ENCODE data around the gene SLFNL1. TPM values are rescaled to one million over a fixed set of nuclear protein-coding genes. Genes with fewer than 3 reads are reported as not detected.

SLFNL1 gene
- total RNA-seq, 6 experiments from 2014 or later: 0.07 to 0.17 (median 0.11) TPM; not detected in 2

- H3K4me1 Mint-ChIP-seq (ENCODE audit: low read depth): peaks cover 7% of the 10 kb centered on the region
- H3K27me3 Mint-ChIP-seq (ENCODE audit: insufficient read depth): peaks cover 8% of the 10 kb centered on the region
- H3K36me3 Mint-ChIP-seq (ENCODE audit: low read depth): peaks cover 31% of the 10 kb centered on the region
- DNase-seq: no peak
- no peak for TF ChIP-seq CTCF (IDR thresholded peaks at IDR 0.05)
- no peak overlapping the region for H3K4me3 Mint-ChIP-seq
- no peaks in the 10 kb centered on the region for H3K9me3 Mint-ChIP-seq
- no peak overlapping the region for H3K27ac Mint-ChIP-seq
Measured at GRCh38 chr1:41025979-41026819, 4.7 kb upstream of the SLFNL1 start.

GRCh38 chr1:41024953-41025352, 3.4 kb upstream of the SLFNL1 start:
- H3K9me3 Mint-ChIP-seq: no peaks in the 10 kb centered on the region
- no peak overlapping the region for H3K4me3 Mint-ChIP-seq
- peak overlapping the region; percentile 38; the same call in 1 of the 2 replicates for H3K27ac Mint-ChIP-seq
- H3K36me3 Mint-ChIP-seq (ENCODE audit: low read depth): peaks cover 24% of the 10 kb centered on the region
- no peak for DNase-seq
- peaks cover 7% of the 10 kb centered on the region for H3K4me1 Mint-ChIP-seq (ENCODE audit: low read depth)
- peak; percentile 16; the same call in 1 of the 2 replicates for TF ChIP-seq CTCF (IDR thresholded peaks at IDR 0.05)
- H3K27me3 Mint-ChIP-seq (ENCODE audit: insufficient read depth): peaks cover 8% of the 10 kb centered on the region

- Mint-ChIP-seq H3K27ac (peak overlapping the region; percentile 33), H3K36me3 (ENCODE audit: low read depth) (peaks cover 23% of the 10 kb centered on the region), H3K4me1 (ENCODE audit: low read depth) (peaks cover 7% of the 10 kb centered on the region), H3K9me3 (no peaks in the 10 kb centered on the region), H3K4me3 (no peak overlapping the region; the same call in 1 of the 2 replicates), H3K27me3 (ENCODE audit: insufficient read depth) (peaks cover 20% of the 10 kb centered on the region)
- peak; percentile 70 for TF ChIP-seq CTCF (IDR thresholded peaks at IDR 0.05)
- DNase-seq: peak; percentile 16
Measured at GRCh38 chr1:41023279-41023990, 1.9 kb upstream of the SLFNL1 start.

GRCh38 chr1:41022424-41022823, 899 bp upstream of the SLFNL1 start:
- no peak overlapping the region for H3K4me3 Mint-ChIP-seq
- no peak for DNase-seq
- peaks cover 20% of the 10 kb centered on the region for H3K27me3 Mint-ChIP-seq (ENCODE audit: insufficient read depth)
- peaks cover 7% of the 10 kb centered on the region for H3K4me1 Mint-ChIP-seq (ENCODE audit: low read depth)
- H3K27ac Mint-ChIP-seq: peak overlapping the region; percentile 54; the same call in 1 of the 2 replicates
- TF ChIP-seq CTCF (IDR thresholded peaks at IDR 0.05): no peak
- H3K36me3 Mint-ChIP-seq (ENCODE audit: low read depth): peaks cover 16% of the 10 kb centered on the region; the same call in 1 of the 2 replicates
- H3K9me3 Mint-ChIP-seq: no peaks in the 10 kb centered on the region

GRCh38 chr1:41020654-41021053, 871 bp downstream of the SLFNL1 start:
- no peak for DNase-seq
- no peak overlapping the region for H3K4me3 Mint-ChIP-seq
- no peak for TF ChIP-seq CTCF (IDR thresholded peaks at IDR 0.05)
- H3K36me3 Mint-ChIP-seq (ENCODE audit: low read depth): peaks cover 15% of the 10 kb centered on the region; the same call in 1 of the 2 replicates
- peak overlapping the region; percentile 63 for H3K27ac Mint-ChIP-seq
- no peaks in the 10 kb centered on the region for H3K9me3 Mint-ChIP-seq
- peaks cover 7% of the 10 kb centered on the region for H3K4me1 Mint-ChIP-seq (ENCODE audit: low read depth)
- H3K27me3 Mint-ChIP-seq (ENCODE audit: insufficient read depth): peaks cover 20% of the 10 kb centered on the region

Measured in HFFc6 (cell line).